Mononuclear cell (primary cell): ENCODE measurements around the gene MFAP3L. TPM values are rescaled to one million over a fixed set of nuclear protein-coding genes. Genes with fewer than 3 reads are reported as not detected.
"Not testable (repeated sequence)": the region's sequence is repeated elsewhere in the genome, so short reads cannot be mapped to it uniquely, and the experiment has no call there.

Source experiments
- H3K27me3 ChIP-seq: 2 replicates; pipeline ENCODE4 v1.6.0; 2011; ENCODE audit warnings: low read length, control low read depth; ENCODE audit not compliant: insufficient read depth
- H3K4me1 ChIP-seq: 2 replicates; pipeline ENCODE4 v1.5.1; 2011; ENCODE audit warnings: mild to moderate bottlenecking, low read length, control low read depth; ENCODE audit not compliant: insufficient read depth
- H3K4me3 ChIP-seq: 2 replicates; pipeline ENCODE4 v1.5.1; 2011; ENCODE audit warnings: mild to moderate bottlenecking, low read length, moderate library complexity
- H3K9me3 ChIP-seq: 2 replicates; pipeline ENCODE4 v1.5.1; 2011; ENCODE audit warnings: low read depth, mild to moderate bottlenecking, control low read depth, low read length
- total RNA-seq: library from RNA; depleted of rRNA; stranded (reverse); fragments of >200 nt; gene quantifications from one replicate; pipeline ENCODE4 v1.2.3, GENCODE V29; 2012

The MFAP3L gene
- total RNA-seq, 1 donor: 23.0 TPM

DNA sequence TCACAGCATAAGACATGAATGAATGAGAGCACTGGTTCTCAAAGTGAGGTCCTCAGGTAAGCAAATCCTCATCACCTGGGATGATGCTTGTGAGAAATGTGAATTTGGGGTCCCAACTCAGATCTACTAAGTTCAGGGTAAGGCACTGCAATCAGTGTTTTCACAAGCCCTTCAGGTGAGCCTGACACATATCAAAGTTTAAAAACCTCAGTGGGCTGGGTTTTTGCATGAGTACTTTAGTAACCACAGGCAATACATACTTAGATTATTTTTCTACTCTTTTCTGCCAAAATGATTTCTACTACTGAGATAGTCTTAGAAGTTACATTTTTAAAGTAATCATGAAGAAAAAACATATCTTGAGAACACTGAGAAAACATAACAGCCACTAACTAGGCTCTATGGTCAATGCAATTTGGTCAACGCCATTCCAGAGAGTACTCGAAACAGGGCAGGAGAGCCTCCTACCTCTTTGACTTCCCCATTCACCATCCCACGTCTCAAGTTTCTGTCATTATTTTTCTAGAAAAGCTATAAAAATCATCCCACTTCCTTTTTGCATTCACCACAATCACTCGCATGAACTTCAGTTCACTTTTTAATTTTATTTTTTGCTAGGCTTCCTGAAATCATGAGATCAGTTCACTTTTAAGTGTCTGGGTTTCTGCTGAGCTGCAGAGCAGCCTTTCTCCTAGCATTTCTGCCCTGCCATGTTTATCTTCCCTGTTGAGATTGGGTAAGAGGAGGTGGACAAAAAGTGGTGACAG is 73.8 kb downstream of the MFAP3L start:
- Histone ChIP-seq H3K4me1 (peaks cover 9% of the 10 kb centered on the region), H3K27me3 (no peaks in the 10 kb centered on the region), H3K4me3 (no peak overlapping the region), H3K9me3 (no peaks in the 10 kb centered on the region)

DNA sequence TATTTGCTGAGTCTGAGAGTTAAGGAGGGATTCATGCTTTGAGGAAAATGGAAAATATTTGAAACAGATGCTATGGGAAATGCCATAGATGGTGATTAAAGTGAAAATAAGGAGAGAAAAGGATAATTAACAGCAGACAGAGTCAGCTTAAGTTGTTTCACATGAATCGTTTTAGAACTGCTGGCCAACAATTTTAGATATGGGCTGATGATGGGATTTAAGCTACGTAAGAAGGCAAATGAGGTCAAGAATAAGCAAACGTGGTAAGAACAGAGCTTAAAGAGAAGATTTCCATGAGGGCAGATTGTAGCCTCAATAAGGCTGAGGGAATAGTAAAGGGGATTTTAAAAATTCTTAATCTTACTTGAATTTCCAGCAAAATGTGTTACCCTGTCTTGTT is 77.9 kb downstream of the MFAP3L start:
- Histone ChIP-seq H3K9me3 (no peaks in the 10 kb centered on the region), H3K4me3 (no peak overlapping the region), H3K4me1 (peaks cover 4% of the 10 kb centered on the region), H3K27me3 (no peaks in the 10 kb centered on the region)

DNA sequence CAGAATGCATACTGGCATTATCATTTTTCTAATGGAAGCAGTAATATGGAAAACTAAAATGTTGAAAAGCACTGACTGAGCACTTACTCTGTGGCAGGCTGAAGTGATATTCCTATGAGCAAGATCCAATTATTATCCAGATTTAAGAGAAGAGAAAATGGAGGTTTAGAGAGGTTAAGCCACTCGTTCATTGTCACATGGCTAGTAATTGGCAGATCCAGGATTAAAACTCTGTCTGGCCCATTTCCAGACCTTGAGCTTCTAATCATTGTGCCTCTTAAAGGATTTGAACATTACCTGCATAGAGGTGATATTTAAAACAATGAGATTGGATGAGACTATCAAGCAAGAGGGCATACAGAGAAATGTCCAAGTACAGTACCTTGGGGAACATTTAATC is 80.6 kb downstream of the MFAP3L start:
- Histone ChIP-seq H3K9me3 (no peaks in the 10 kb centered on the region), H3K27me3 (no peaks in the 10 kb centered on the region), H3K4me1 (no peaks in the 10 kb centered on the region), H3K4me3 (no peak overlapping the region)

DNA sequence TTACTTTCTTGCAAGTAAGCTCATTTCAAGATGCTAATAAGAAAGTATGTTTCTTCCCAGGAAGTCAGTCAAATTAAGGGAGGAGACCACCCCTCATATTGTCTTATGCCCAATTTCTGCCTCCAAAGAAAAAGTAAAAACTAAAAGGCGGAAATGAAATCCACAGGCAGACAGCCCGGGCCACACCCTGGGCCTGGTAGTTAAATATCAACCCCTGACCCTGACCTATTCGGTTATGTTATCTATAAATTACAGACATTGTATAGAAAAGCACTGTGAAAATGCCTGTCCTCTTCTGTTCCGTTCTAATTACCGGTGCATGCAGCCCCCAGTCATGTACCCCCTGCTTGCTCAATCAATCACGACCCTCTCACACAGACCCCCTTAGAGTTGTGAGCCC is 82.6 kb downstream of the MFAP3L start:
- H3K4me1 ChIP-seq, H3K4me3 ChIP-seq, H3K27me3 ChIP-seq, H3K9me3 ChIP-seq: not testable (repeated sequence)

DNA sequence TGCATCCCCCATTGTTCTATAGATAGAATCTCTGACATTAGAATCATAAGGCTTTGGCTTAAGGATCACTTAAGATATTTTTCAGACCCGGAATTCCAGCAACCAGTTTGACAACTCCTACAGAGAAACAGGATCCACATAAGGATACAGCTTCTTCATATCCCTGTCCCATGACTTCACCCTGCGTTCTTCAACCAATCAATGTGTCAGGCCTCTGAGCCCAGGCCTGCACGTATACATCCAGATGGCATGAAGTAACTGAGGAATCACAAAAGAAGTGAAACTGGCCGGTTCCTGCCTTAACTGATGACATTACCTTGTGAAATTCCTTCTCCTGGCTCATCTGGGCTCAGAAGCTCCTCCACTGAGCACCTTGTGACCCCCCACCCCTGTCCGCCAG is 85.1 kb downstream of the MFAP3L start:
- Histone ChIP-seq H3K27me3 (no peaks in the 10 kb centered on the region), H3K9me3 (no peaks in the 10 kb centered on the region), H3K4me1 (no peaks in the 10 kb centered on the region), H3K4me3 (no peak overlapping the region)

DNA sequence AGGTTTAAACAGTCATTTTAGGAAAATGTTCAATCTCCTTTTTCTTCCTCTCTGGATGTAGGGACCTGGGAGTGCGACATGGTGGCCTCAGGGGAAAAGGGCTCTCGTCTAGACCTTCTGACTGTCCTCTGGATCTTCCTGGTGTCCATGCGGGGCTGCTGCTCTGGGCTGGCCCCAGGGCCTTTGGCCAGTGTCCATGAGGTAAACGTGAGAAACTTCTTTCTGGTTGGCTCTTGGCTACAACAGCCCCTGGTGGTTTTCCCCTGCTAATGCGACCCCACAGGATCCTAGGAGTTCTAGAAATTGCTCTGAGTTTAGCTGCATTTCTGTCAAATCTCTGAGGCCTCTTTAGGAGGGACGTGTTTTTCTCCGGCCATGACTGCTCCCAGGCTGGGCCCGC is 85.7 kb downstream of the MFAP3L start:
- Histone ChIP-seq H3K4me3 (no peak overlapping the region), H3K4me1 (no peaks in the 10 kb centered on the region), H3K9me3 (no peaks in the 10 kb centered on the region), H3K27me3 (no peaks in the 10 kb centered on the region)

Other genes starting within 250 kb of the MFAP3L start
- not detected for gene AADAT, start 63.6 kb upstream of the MFAP3L start, total RNA-seq